ENCODE measurements around the gene BGN. TPM values are rescaled to one million over a fixed set of nuclear protein-coding genes. Genes with fewer than 3 reads are reported as not detected.
A peak's percentile ranks its signal among the peaks of the same experiment; 100 is the strongest.

BGN gene
- total and polyA plus RNA-seq, 10 of the 15 experiments (the other 5 are each of a cell fraction or from before 2014, with no cell fraction given): 0.06 to 0.18 (median 0.12) TPM; not detected in 7

DNA sequence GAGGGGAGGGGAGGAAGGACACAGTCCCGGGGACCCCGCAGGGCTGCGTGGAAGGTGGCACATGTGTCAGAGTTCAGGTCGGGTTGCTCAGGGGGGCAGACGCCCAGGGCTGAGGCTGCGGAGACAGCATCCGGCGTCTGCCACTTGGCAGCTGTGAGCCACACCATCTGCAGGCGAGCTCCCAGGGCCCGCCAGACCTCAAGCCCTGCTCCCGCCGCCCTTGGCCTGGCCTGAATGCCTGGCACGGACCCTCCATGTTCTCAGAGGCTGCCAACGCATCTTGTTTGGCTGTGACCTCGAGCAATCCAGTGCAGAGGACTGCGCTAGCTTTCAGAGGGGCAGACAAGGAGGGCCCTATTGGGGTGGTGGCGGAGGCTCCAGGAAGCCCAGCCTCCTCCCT lies 5.1 kb downstream of the BGN start:
- no peak for FAIRE-seq
- CTCF ChIA-PET: no interaction called here
- no TSS peak for BruUV-seq (replicated peaks)

DNA sequence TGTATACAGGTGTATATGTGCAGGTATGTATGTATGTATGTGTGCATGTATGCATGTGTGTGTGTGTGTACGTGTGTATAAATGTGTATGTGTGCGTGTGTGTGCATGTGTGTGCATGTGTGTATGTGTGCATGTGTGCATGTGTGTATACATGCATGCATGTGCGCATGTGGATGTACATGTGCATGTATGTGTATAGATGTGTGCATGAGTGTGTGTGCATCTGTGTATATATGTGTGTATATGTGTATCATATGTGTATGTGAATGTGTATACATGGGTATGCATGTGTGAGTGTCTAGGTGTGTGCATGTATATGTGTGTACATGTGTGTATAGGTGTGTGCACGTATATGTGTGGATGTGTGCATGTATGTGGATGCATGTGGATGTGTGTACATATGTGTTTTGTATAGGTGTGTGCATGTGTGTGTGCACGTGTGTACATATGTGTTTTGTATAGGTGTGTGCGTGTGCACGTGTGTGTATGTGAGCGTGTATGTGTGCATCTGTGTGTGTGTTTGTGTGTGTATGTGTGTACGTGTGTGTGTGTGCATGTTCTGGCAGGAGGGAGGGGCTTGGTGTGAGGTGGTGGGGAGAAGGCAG lies 6.0 kb downstream of the BGN start:
- CTCF ChIA-PET: no interaction called here

More for the DNA sequence above, 5.1 kb downstream of the BGN start:
- RAD21 ChIA-PET (ENCODE audit: unreplicated experiment): no interaction called here
- Histone ChIP-seq H2AFZ (ENCODE audit: control insufficient read depth, low read depth, low read length) (no peak overlapping the region), H3K9me3 (replicated peaks; ENCODE audit: control insufficient read depth, insufficient read depth, low read length) (no peaks in the 10 kb centered on the region; the same call in 2 of the 3 replicates), H3K36me3 (ENCODE audit: control insufficient read depth in 2 of 2, insufficient read depth in 2 of 2, low read length in 1 of 2) (no peaks in the 10 kb centered on the region), H3K79me2 (ENCODE audit: control insufficient read depth, insufficient read depth, low read length) (no peaks in the 10 kb centered on the region), H3K4me3 (no peak overlapping the region), H3K4me2 (ENCODE audit: control insufficient read depth, insufficient read depth) (no peak overlapping the region), H3K4me1 (ENCODE audit: control insufficient read depth, insufficient read depth, low read length) (no peaks in the 10 kb centered on the region), H3K9ac (ENCODE audit: control insufficient read depth, insufficient read depth, low read length) (no peak overlapping the region), H4K20me1 (ENCODE audit: control insufficient read depth, insufficient read depth) (no peaks in the 10 kb centered on the region), H3K27me3 (replicated peaks in 1 of 2; ENCODE audit: control insufficient read depth in 2 of 2, insufficient read depth in 2 of 2, low read length in 1 of 2) (no peaks in the 10 kb centered on the region), H3K27ac (ENCODE audit: control insufficient read depth, insufficient read depth) (no peak overlapping the region)
- POLR2A ChIA-PET: no interaction called here
- WGBS (ENCODE audit: insufficient coverage, insufficient replicate concordance, low lambda C conversion rate, missing lambda C conversion rate): 66% methylated on average over 17 of the region's 17 CpGs
- no peak for ATAC-seq
- in situ Hi-C loops (cut with MboI) (loop anchor here (10.0 kb wide), 1 partner anchor 555 kb away; no protein-coding TSS in a partner anchor), intact Hi-C loops (cut with micrococcal nuclease; ENCODE audit: unreplicated experiment) (no loop called here)
- TF ChIP-seq NBN (IDR thresholded peaks at IDR 0.05): no peak
- TF ChIP-seq, protein P1, sequence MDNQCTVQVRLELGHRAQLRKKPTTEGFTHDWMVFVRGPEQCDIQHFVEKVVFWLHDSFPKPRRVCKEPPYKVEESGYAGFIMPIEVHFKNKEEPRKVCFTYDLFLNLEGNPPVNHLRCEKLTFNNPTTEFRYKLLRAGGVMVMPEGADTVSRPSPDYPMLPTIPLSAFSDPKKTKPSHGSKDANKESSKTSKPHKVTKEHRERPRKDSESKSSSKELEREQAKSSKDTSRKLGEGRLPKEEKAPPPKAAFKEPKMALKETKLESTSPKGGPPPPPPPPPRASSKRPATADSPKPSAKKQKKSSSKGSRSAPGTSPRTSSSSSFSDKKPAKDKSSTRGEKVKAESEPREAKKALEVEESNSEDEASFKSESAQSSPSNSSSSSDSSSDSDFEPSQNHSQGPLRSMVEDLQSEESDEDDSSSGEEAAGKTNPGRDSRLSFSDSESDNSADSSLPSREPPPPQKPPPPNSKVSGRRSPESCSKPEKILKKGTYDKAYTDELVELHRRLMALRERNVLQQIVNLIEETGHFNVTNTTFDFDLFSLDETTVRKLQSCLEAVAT (IDR thresholded peaks at IDR 0.05): no peak
- DNase-seq (ENCODE audit: low read depth, low spot score): no peak
- SMC1A ChIA-PET (ENCODE audit: uncharacterized antibody, unreplicated experiment): no interaction called here

More for the DNA sequence above, 6.0 kb downstream of the BGN start:
- ChIA-PET RAD21 (ENCODE audit: unreplicated experiment) (no interaction called here), POLR2A (no interaction called here), SMC1A (ENCODE audit: uncharacterized antibody, unreplicated experiment) (no interaction called here)
- Histone ChIP-seq H4K20me1 (ENCODE audit: control insufficient read depth, insufficient read depth) (no peaks in the 10 kb centered on the region), H3K27ac (ENCODE audit: control insufficient read depth, insufficient read depth) (no peak overlapping the region), H3K4me3 (no peak overlapping the region), H3K4me1 (ENCODE audit: control insufficient read depth, insufficient read depth, low read length) (no peaks in the 10 kb centered on the region), H3K27me3 (replicated peaks in 1 of 2; ENCODE audit: control insufficient read depth in 2 of 2, insufficient read depth in 2 of 2, low read length in 1 of 2) (no peaks in the 10 kb centered on the region), H3K9me3 (replicated peaks; ENCODE audit: control insufficient read depth, insufficient read depth, low read length) (no peaks in the 10 kb centered on the region; the same call in 2 of the 3 replicates), H3K9ac (ENCODE audit: control insufficient read depth, insufficient read depth, low read length) (no peak overlapping the region), H3K36me3 (ENCODE audit: control insufficient read depth in 2 of 2, insufficient read depth in 2 of 2, low read length in 1 of 2) (no peaks in the 10 kb centered on the region), H2AFZ (ENCODE audit: control insufficient read depth, low read depth, low read length) (no peak overlapping the region), H3K4me2 (ENCODE audit: control insufficient read depth, insufficient read depth) (no peak overlapping the region), H3K79me2 (ENCODE audit: control insufficient read depth, insufficient read depth, low read length) (no peaks in the 10 kb centered on the region)
- no peak for TF ChIP-seq FOXM1 (IDR thresholded peaks at IDR 0.05; ENCODE audit: low read depth, low read length)
- TF ChIP-seq ASH2L (IDR thresholded peaks at IDR 0.05; ENCODE audit: borderline replicate concordance, low read depth): no peak
- TF ChIP-seq WRNIP1 (IDR thresholded peaks at IDR 0.05; ENCODE audit: borderline replicate concordance, low read depth, low read length): no peak
- TF ChIP-seq, protein P2, sequence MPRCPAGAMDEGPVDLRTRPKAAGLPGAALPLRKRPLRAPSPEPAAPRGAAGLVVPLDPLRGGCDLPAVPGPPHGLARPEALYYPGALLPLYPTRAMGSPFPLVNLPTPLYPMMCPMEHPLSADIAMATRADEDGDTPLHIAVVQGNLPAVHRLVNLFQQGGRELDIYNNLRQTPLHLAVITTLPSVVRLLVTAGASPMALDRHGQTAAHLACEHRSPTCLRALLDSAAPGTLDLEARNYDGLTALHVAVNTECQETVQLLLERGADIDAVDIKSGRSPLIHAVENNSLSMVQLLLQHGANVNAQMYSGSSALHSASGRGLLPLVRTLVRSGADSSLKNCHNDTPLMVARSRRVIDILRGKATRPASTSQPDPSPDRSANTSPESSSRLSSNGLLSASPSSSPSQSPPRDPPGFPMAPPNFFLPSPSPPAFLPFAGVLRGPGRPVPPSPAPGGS (IDR thresholded peaks at IDR 0.05; ENCODE audit: borderline replicate concordance, insufficient read depth, low read depth, low read length, poor library complexity, severe bottlenecking): peak; percentile 29
- no peak for TF ChIP-seq EP300 (IDR thresholded peaks at IDR 0.05; ENCODE audit: borderline replicate concordance in 1 of 2, control insufficient read depth in 1 of 2, low read depth in 2 of 2, low read length in 2 of 2)
- TF ChIP-seq, protein P3, sequence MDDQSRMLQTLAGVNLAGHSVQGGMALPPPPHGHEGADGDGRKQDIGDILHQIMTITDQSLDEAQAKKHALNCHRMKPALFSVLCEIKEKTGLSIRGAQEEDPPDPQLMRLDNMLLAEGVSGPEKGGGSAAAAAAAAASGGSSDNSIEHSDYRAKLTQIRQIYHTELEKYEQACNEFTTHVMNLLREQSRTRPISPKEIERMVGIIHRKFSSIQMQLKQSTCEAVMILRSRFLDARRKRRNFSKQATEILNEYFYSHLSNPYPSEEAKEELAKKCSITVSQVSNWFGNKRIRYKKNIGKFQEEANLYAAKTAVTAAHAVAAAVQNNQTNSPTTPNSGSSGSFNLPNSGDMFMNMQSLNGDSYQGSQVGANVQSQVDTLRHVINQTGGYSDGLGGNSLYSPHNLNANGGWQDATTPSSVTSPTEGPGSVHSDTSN (IDR thresholded peaks at IDR 0.05; ENCODE audit: insufficient replicate concordance, low read depth, low read length): peak; percentile 1
- FAIRE-seq (no peak), DNase-seq (ENCODE audit: low read depth, low spot score) (no peak), ATAC-seq (no peak)
- no TSS peak for BruUV-seq (replicated peaks)
- WGBS (ENCODE audit: insufficient coverage, insufficient replicate concordance, low lambda C conversion rate, missing lambda C conversion rate): 67% methylated on average over 9 of the region's 9 CpGs
- in situ Hi-C loops (cut with MboI): loop anchor here (10.0 kb wide), 1 partner anchor 556 kb away; no protein-coding TSS in a partner anchor
- intact Hi-C loops (cut with micrococcal nuclease; ENCODE audit: unreplicated experiment): no loop called here

All from GM12878 (cell line).